WTC11 (cell line): ENCODE results near the gene CXCL12. TPM values are rescaled to one million over a fixed set of nuclear protein-coding genes. Genes with fewer than 3 reads are reported as not detected.

Experiments
- ATAC-seq: fragments of 200-7000 bp; cut with Tn5 transposase; 2 replicates; pipeline ENCODE4 v1.10.0; 2021; ENCODE audit warnings: mild to moderate bottlenecking, moderate library complexity
- CTCF ChIA-PET: fragments of 300-600 bp; sonication (Branson Sonifier 250); formaldehyde crosslinking; loops from one replicate; lab custom pipeline; 2021; ENCODE audit warnings: antibody characterized with exemption; lab: Charles Lee
- POLR2A ChIA-PET: fragments of 350-600 bp; sonication (Branson Sonifier 250); formaldehyde crosslinking; loops from one replicate; lab custom pipeline; 2021; ENCODE audit warnings: antibody characterized with exemption; lab: Charles Lee
- DNase-seq: peaks from one replicate; pipeline ENCODE4 v3.0.0; 2021; ENCODE audit warnings: low spot score
- H3K27ac Mint-ChIP-seq: 2 replicates; pipeline ENCODE4 v1.8.0; 2021; ENCODE audit warnings: mixed read lengths
- H3K27me3 Mint-ChIP-seq: 2 replicates; pipeline ENCODE4 v1.8.0; 2021; ENCODE audit warnings: low read depth, mild to moderate bottlenecking, moderate library complexity, mixed read lengths
- H3K36me3 Mint-ChIP-seq: 2 replicates; pipeline ENCODE4 v1.8.0; 2021; ENCODE audit warnings: mixed read lengths
- H3K4me1 Mint-ChIP-seq: 2 replicates; pipeline ENCODE4 v1.8.0; 2022; ENCODE audit warnings: mixed read lengths
- H3K4me3 Mint-ChIP-seq: 2 replicates; pipeline ENCODE4 v1.8.0; 2021; ENCODE audit warnings: mild to moderate bottlenecking, moderate library complexity, mixed read lengths
- H3K9me3 Mint-ChIP-seq: 2 replicates; pipeline ENCODE4 v1.8.0; 2021; ENCODE audit warnings: mixed read lengths
- CREM ChIP-seq: sonication (generic); formaldehyde crosslinking; IDR thresholded peaks from 2 replicates; pipeline ENCODE4 v1.8.1; 2022; ENCODE audit warnings: mild to moderate bottlenecking, missing genetic modification reagents, moderate library complexity
- E2F1 ChIP-seq: sonication (generic); formaldehyde crosslinking; IDR thresholded peaks from 2 replicates; pipeline ENCODE4 v1.8.0; 2022; ENCODE audit warnings: mild to moderate bottlenecking, missing genetic modification reagents
- ELF4 ChIP-seq: sonication (generic); formaldehyde crosslinking; IDR thresholded peaks from 2 replicates; pipeline ENCODE4 v1.8.1; 2022; ENCODE audit warnings: low read depth, mild to moderate bottlenecking, moderate library complexity, missing genetic modification reagents
- FOXP1 ChIP-seq: sonication (generic); formaldehyde crosslinking; IDR thresholded peaks from 2 replicates; pipeline ENCODE4 v1.8.0; 2022; ENCODE audit warnings: missing genetic modification reagents, mild to moderate bottlenecking, moderate library complexity, borderline replicate concordance
- HMGXB4 ChIP-seq: sonication (generic); formaldehyde crosslinking; IDR thresholded peaks from 2 replicates; pipeline ENCODE4 v1.8.1; 2023; ENCODE audit warnings: mild to moderate bottlenecking, moderate library complexity, missing genetic modification reagents
- MLX ChIP-seq: sonication (generic); formaldehyde crosslinking; IDR thresholded peaks from 2 replicates; pipeline ENCODE4 v1.8.1; 2023; ENCODE audit warnings: mild to moderate bottlenecking, missing genetic modification reagents, moderate library complexity
- NFYB ChIP-seq: sonication (generic); formaldehyde crosslinking; conservative IDR thresholded peaks from 2 replicates; pipeline ENCODE4 v1.8.0; 2022; ENCODE audit warnings: low read depth, missing genetic modification reagents
- NR1H2 ChIP-seq: sonication (generic); formaldehyde crosslinking; IDR thresholded peaks from 2 replicates; pipeline ENCODE4 v1.9.0; 2021; ENCODE audit warnings: mild to moderate bottlenecking, moderate library complexity, missing genetic modification reagents
- NR2C2 ChIP-seq: sonication (generic); formaldehyde crosslinking; IDR thresholded peaks from 2 replicates; pipeline ENCODE4 v1.8.0; 2022; ENCODE audit warnings: mild to moderate bottlenecking, missing genetic modification reagents
- OVOL2 ChIP-seq: fragments of 250-450 bp; sonication (Bioruptor Pico); IDR thresholded peaks from 2 replicates; pipeline ENCODE4 v1.9.0; 2021; ENCODE audit warnings: mild to moderate bottlenecking, borderline replicate concordance
- TP53 ChIP-seq: sonication (generic); formaldehyde crosslinking; IDR thresholded peaks from 2 replicates; pipeline ENCODE4 v1.8.1; 2023; ENCODE audit warnings: mild to moderate bottlenecking, missing genetic modification reagents
- ZNF121 ChIP-seq: sonication (generic); formaldehyde crosslinking; IDR thresholded peaks from 2 replicates; pipeline ENCODE4 v1.8.0; 2023; ENCODE audit warnings: missing genetic modification reagents
- ZNF232 ChIP-seq: sonication (generic); formaldehyde crosslinking; IDR thresholded peaks from 2 replicates; pipeline ENCODE4 v1.8.0; 2022; ENCODE audit warnings: mild to moderate bottlenecking, missing genetic modification reagents
- ZNF263 ChIP-seq: sonication (generic); formaldehyde crosslinking; IDR thresholded peaks from 2 replicates; pipeline ENCODE4 v1.8.1; 2022; ENCODE audit warnings: low read depth, mild to moderate bottlenecking, moderate library complexity, missing genetic modification reagents
- ZNF317 ChIP-seq: sonication (generic); formaldehyde crosslinking; IDR thresholded peaks from 2 replicates; pipeline ENCODE4 v1.8.1; 2023; ENCODE audit warnings: low read depth, mild to moderate bottlenecking, moderate library complexity, missing genetic modification reagents, borderline replicate concordance
- ZNF425 ChIP-seq: fragments of 250-450 bp; sonication (Bioruptor Pico); conservative IDR thresholded peaks from 2 replicates; pipeline ENCODE4 v1.9.0; 2021; ENCODE audit warnings: mild to moderate bottlenecking
- total RNA-seq: library from RNA; stranded (reverse); gene quantifications from 3 replicates; pipeline ENCODE4 v1.2.3, GENCODE V29; 2021
- TF ChIP-seq, protein P1 (sequence below): sonication (generic); formaldehyde crosslinking; IDR thresholded peaks from 2 replicates; pipeline ENCODE4 v1.8.0; 2023; ENCODE audit warnings: missing genetic modification reagents
- TF ChIP-seq, protein P2 (sequence below): fragments of 250-450 bp; sonication (Bioruptor Pico); IDR thresholded peaks from 2 replicates; pipeline ENCODE4 v1.9.0; 2021; ENCODE audit warnings: mild to moderate bottlenecking
- TF ChIP-seq, protein P3 (sequence below): sonication (generic); formaldehyde crosslinking; conservative IDR thresholded peaks from 2 replicates; pipeline ENCODE4 v1.8.1; 2023; ENCODE audit warnings: mild to moderate bottlenecking, low read depth, missing genetic modification reagents, moderate library complexity
- TF ChIP-seq, protein P4 (sequence below): sonication (generic); formaldehyde crosslinking; IDR thresholded peaks from 2 replicates; pipeline ENCODE4 v1.8.0; 2022; ENCODE audit warnings: mild to moderate bottlenecking, missing genetic modification reagents

The CXCL12 gene
- total RNA-seq, 1 experiment from 2014 or later, result 52.4 TPM

GRCh38 chr10:44353128-44353390 lies 31.8 kb downstream of the CXCL12 start:
- Mint-ChIP-seq H3K27ac (no peak overlapping the region), H3K4me3 (no peak overlapping the region), H3K4me1 (peaks cover 40% of the 10 kb centered on the region), H3K27me3 (no peaks in the 10 kb centered on the region; the same call in 1 of the 2 replicates), H3K9me3 (no peaks in the 10 kb centered on the region), H3K36me3 (peaks cover 3% of the 10 kb centered on the region)
- CTCF ChIA-PET, result interaction anchor here (1.1 to 3.1 kb wide), 6 partner anchors 10 to 45 kb away, joined by 3 to 19 read pairs (median 4); no protein-coding TSS in a partner anchor
- POLR2A ChIA-PET, result interaction anchor here (1.0 to 1.1 kb wide), 2 partner anchors 18 to 32 kb away, joined by 3 read pairs; no protein-coding TSS in a partner anchor
- TF ChIP-seq HMGXB4 (CRISPR knock-in tag) (no peak), ZNF232 (CRISPR knock-in tag) (no peak), CREM (no peak), TP53 (CRISPR knock-in tag) (no peak), MLX (CRISPR knock-in tag) (no peak), ELF4 (CRISPR knock-in tag) (no peak), ZNF121 (CRISPR knock-in tag) (no peak), NR1H2 (no peak), ZNF425 (CRISPR knock-in tag) (no peak), FOXP1 (no peak), E2F1 (CRISPR knock-in tag) (no peak), NFYB (CRISPR knock-in tag) (no peak), ZNF317 (no peak), OVOL2 (CRISPR knock-in tag) (no peak), ZNF263 (CRISPR knock-in tag) (no peak), NR2C2 (CRISPR knock-in tag) (no peak)
- TF ChIP-seq, protein P1, sequence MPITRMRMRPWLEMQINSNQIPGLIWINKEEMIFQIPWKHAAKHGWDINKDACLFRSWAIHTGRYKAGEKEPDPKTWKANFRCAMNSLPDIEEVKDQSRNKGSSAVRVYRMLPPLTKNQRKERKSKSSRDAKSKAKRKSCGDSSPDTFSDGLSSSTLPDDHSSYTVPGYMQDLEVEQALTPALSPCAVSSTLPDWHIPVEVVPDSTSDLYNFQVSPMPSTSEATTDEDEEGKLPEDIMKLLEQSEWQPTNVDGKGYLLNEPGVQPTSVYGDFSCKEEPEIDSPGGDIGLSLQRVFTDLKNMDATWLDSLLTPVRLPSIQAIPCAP (CRISPR knock-in tag), result no peak
- TF ChIP-seq, protein P2, sequence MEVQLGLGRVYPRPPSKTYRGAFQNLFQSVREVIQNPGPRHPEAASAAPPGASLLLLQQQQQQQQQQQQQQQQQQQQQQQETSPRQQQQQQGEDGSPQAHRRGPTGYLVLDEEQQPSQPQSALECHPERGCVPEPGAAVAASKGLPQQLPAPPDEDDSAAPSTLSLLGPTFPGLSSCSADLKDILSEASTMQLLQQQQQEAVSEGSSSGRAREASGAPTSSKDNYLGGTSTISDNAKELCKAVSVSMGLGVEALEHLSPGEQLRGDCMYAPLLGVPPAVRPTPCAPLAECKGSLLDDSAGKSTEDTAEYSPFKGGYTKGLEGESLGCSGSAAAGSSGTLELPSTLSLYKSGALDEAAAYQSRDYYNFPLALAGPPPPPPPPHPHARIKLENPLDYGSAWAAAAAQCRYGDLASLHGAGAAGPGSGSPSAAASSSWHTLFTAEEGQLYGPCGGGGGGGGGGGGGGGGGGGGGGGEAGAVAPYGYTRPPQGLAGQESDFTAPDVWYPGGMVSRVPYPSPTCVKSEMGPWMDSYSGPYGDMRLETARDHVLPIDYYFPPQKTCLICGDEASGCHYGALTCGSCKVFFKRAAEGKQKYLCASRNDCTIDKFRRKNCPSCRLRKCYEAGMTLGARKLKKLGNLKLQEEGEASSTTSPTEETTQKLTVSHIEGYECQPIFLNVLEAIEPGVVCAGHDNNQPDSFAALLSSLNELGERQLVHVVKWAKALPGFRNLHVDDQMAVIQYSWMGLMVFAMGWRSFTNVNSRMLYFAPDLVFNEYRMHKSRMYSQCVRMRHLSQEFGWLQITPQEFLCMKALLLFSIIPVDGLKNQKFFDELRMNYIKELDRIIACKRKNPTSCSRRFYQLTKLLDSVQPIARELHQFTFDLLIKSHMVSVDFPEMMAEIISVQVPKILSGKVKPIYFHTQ, result no peak
- TF ChIP-seq, protein P3, sequence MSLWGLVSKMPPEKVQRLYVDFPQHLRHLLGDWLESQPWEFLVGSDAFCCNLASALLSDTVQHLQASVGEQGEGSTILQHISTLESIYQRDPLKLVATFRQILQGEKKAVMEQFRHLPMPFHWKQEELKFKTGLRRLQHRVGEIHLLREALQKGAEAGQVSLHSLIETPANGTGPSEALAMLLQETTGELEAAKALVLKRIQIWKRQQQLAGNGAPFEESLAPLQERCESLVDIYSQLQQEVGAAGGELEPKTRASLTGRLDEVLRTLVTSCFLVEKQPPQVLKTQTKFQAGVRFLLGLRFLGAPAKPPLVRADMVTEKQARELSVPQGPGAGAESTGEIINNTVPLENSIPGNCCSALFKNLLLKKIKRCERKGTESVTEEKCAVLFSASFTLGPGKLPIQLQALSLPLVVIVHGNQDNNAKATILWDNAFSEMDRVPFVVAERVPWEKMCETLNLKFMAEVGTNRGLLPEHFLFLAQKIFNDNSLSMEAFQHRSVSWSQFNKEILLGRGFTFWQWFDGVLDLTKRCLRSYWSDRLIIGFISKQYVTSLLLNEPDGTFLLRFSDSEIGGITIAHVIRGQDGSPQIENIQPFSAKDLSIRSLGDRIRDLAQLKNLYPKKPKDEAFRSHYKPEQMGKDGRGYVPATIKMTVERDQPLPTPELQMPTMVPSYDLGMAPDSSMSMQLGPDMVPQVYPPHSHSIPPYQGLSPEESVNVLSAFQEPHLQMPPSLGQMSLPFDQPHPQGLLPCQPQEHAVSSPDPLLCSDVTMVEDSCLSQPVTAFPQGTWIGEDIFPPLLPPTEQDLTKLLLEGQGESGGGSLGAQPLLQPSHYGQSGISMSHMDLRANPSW (CRISPR knock-in tag), result no peak
- TF ChIP-seq, protein P4, sequence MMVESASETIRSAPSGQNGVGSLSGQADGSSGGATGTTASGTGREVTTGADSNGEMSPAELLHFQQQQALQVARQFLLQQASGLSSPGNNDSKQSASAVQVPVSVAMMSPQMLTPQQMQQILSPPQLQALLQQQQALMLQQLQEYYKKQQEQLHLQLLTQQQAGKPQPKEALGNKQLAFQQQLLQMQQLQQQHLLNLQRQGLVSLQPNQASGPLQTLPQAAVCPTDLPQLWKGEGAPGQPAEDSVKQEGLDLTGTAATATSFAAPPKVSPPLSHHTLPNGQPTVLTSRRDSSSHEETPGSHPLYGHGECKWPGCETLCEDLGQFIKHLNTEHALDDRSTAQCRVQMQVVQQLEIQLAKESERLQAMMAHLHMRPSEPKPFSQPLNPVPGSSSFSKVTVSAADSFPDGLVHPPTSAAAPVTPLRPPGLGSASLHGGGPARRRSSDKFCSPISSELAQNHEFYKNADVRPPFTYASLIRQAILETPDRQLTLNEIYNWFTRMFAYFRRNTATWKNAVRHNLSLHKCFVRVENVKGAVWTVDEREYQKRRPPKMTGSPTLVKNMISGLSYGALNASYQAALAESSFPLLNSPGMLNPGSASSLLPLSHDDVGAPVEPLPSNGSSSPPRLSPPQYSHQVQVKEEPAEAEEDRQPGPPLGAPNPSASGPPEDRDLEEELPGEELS, result no peak
- no peak for DNase-seq
- no peak for ATAC-seq
